IMR-90 (cell line): ENCODE measurements around the gene RBMS3.

Source experiments
- CEBPB ChIP-seq: IDR thresholded peaks from 2 replicates; pipeline ENCODE4 v1.6.1; 2012; ENCODE audit warnings: low read depth, low read length, improper control_type of control experiment
- MAFK ChIP-seq: IDR thresholded peaks from 2 replicates; pipeline ENCODE4 v1.6.1; 2012; ENCODE audit warnings: low read depth, low read length, improper control_type of control experiment
- MXI1 ChIP-seq: IDR thresholded peaks from 2 replicates; pipeline ENCODE4 v1.6.1; 2012; ENCODE audit warnings: low read depth, mild to moderate bottlenecking, low read length, moderate library complexity, borderline replicate concordance
- NFE2L2 ChIP-seq: fragments of 150-350 bp; IDR thresholded peaks from 2 replicates; pipeline ENCODE4 v1.6.1; 2016; ENCODE audit warnings: low read depth, mild to moderate bottlenecking, low read length
- POLR2A ChIP-seq: IDR thresholded peaks from 2 replicates; pipeline ENCODE4 v1.6.1; 2012; ENCODE audit warnings: mild to moderate bottlenecking, low read depth, low read length
- RAD21 ChIP-seq: IDR thresholded peaks from 2 replicates; pipeline ENCODE4 v1.6.1; 2012; ENCODE audit warnings: low read length, improper control_type of control experiment
- RFX5 ChIP-seq: IDR thresholded peaks from 2 replicates; pipeline ENCODE4 v1.8.0; 2012; ENCODE audit warnings: low read depth, mild to moderate bottlenecking, low read length, moderate library complexity
- TF ChIP-seq, protein P1 (sequence below): conservative IDR thresholded peaks from 2 replicates; pipeline ENCODE4 v1.5.1; 2012; ENCODE audit warnings: mild to moderate bottlenecking, low read depth, low read length, improper control_type of control experiment

- TF ChIP-seq MXI1, result no peak
- TF ChIP-seq MAFK, result no peak
- no peak for TF ChIP-seq CEBPB
- TF ChIP-seq, protein P1, sequence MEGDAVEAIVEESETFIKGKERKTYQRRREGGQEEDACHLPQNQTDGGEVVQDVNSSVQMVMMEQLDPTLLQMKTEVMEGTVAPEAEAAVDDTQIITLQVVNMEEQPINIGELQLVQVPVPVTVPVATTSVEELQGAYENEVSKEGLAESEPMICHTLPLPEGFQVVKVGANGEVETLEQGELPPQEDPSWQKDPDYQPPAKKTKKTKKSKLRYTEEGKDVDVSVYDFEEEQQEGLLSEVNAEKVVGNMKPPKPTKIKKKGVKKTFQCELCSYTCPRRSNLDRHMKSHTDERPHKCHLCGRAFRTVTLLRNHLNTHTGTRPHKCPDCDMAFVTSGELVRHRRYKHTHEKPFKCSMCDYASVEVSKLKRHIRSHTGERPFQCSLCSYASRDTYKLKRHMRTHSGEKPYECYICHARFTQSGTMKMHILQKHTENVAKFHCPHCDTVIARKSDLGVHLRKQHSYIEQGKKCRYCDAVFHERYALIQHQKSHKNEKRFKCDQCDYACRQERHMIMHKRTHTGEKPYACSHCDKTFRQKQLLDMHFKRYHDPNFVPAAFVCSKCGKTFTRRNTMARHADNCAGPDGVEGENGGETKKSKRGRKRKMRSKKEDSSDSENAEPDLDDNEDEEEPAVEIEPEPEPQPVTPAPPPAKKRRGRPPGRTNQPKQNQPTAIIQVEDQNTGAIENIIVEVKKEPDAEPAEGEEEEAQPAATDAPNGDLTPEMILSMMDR, result no peak
- TF ChIP-seq NFE2L2, result no peak
- no peak for TF ChIP-seq RFX5
- no peak for TF ChIP-seq POLR2A
- TF ChIP-seq RAD21, result no peak
These were observed 477.2 kb downstream of the RBMS3 start for GRCh38 chr3:29758108-29758433.
